GM12873 (cell line): ENCODE results near the gene SLC16A5.

Experiments used
- CTCF ChIP-seq: IDR thresholded peaks from 2 replicates; pipeline ENCODE4 v1.5.1; 2012; ENCODE audit warnings: low read depth, mild to moderate bottlenecking, moderate library complexity, low read length, control low read depth; ENCODE audit not compliant: insufficient read depth; ENCODE audit errors: missing control alignments

SLC16A5 gene

GRCh38 chr17:75094871-75095399 is 7.2 kb downstream of the SLC16A5 start:
- no peak for TF ChIP-seq CTCF

- no peak for TF ChIP-seq CTCF
These were observed 8.4 kb downstream of the SLC16A5 start for GRCh38 chr17:75096082-75096625.

- TF ChIP-seq CTCF, result no peak
These were observed 10.1 kb downstream of the SLC16A5 start for GRCh38 chr17:75097865-75098264.

GRCh38 chr17:75098861-75099260 is 11.1 kb downstream of the SLC16A5 start:
- no peak for TF ChIP-seq CTCF

- TF ChIP-seq CTCF, result no peak
These were observed 12.3 kb downstream of the SLC16A5 start for GRCh38 chr17:75099881-75100595.

- no peak for TF ChIP-seq CTCF
These were observed 14.6 kb downstream of the SLC16A5 start for GRCh38 chr17:75102385-75102821.

GRCh38 chr17:75103601-75104554 is 16.1 kb downstream of the SLC16A5 start:
- TF ChIP-seq CTCF, result no peak
